ENCODE results near the gene ATRN.

Gene ATRN

GRCh38 chr20:3658019-3658715 is 187.3 kb downstream of the ATRN start:
- DNase-seq (ENCODE audit: low read depth, low spot score), result no peak

GRCh38 chr20:3658716-3659491 is 188.1 kb downstream of the ATRN start:
- DNase-seq (ENCODE audit: low read depth, low spot score), result no peak

GRCh38 chr20:3659492-3660261 is 188.9 kb downstream of the ATRN start:
- DNase-seq (ENCODE audit: low read depth, low spot score), result no peak

DNA sequence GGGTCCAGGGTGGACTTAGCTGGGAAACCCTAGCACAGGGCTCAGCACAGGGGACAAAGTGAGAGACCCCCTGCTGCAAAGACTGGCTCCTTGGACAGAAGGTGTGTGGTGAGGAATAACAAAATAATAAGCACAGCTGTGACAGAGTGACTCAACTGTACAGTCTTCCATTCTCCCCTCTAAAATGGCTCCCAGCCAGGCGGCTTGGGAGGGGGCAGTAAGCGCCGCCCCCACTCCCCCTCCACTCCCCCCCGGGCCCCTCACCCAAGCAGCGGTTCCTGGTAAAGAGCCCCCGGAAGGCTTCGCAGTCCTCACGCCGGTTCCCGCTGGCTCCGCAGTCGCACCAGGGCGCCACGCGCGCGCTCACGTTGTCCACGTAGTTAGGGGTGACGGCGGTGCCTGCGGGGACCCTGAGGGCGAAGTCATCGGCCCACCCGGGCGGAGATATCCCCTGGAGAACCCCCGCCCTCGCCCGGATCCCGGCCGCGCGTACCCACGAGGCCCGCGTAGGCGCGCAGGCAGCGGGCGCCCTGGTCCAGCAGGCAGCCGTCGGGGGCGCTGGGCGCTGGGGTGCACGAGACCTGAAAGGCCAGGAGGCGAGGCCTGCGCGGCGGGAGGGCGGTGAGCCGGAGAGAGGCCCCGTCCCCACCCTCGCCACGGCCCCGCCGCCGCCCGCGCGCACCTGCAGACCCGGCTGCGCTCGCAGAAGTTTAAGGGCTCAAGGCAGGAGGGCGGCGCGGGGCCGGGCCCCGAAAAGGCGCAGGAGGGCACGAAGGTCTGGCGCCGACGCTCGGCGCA is 189.6 kb downstream of the ATRN start:
- DNase-seq (ENCODE audit: low read depth, low spot score), result no peak

GRCh38 chr20:3661060-3661813 is 190.4 kb downstream of the ATRN start:
- no peak for DNase-seq (ENCODE audit: low read depth, low spot score)

GRCh38 chr20:3661814-3662665 is 191.2 kb downstream of the ATRN start:
- DNase-seq (ENCODE audit: low read depth, low spot score), result no peak

DNA sequence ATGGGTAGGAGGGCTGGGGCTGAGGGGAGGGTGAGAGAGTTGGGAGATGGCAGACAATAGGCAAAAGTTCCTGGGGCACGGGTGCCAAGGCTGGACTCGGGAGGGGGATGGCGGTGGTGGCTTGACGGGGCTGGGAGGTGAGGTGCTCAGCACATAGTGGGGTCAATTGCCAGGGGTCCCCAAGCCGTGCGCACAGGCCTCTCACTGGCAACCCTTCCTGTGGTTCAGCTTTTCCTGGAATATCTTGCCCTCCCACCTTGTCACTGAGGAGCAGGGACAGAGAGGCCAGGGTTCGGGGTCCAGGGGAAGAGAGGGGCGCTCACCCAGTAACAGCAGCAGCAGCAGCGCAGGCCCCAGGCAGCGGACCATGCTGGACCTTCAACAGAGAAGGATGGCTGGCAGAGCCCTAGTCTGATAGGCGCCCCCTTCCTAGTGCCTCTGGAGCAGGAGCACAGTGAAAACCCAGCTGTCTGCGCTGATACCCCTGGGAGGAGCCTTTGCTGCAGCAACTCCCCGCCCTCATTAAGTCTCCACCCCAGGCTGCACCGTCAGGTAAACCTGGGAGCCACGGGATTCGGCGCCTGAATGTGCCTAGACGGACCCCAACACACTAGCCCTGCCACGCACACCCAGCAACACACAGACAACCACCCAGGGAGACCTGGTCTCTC is 192.3 kb downstream of the ATRN start, which contains the start of gene GFRA4:
TSS of gene GFRA4 (minus strand) at position 369 of the 671 bp plus-strand sequence. CDS start at position 369, 0 bp downstream.
- no peak for DNase-seq (ENCODE audit: low read depth, low spot score)

DNA sequence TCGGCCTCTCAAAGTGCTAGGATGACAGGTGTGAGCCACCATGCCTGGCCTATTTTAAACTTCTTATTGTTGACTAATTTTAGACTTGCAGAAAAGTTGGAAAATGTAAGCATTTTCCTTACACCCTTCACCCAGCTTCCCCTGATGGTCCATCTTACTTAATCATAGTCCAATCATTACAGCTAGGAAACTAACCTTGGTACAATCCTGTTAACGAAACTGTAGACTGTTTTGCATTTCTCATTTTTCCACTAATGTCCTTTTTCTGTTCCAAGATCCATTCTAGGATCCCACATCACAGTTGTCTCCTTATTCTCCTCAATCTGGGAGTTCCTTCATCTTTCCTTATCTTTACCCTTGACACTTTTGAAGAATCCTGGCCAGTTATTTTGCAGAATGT is 193.0 kb downstream of the ATRN start:
- no peak for DNase-seq (ENCODE audit: low read depth, low spot score)

DNA sequence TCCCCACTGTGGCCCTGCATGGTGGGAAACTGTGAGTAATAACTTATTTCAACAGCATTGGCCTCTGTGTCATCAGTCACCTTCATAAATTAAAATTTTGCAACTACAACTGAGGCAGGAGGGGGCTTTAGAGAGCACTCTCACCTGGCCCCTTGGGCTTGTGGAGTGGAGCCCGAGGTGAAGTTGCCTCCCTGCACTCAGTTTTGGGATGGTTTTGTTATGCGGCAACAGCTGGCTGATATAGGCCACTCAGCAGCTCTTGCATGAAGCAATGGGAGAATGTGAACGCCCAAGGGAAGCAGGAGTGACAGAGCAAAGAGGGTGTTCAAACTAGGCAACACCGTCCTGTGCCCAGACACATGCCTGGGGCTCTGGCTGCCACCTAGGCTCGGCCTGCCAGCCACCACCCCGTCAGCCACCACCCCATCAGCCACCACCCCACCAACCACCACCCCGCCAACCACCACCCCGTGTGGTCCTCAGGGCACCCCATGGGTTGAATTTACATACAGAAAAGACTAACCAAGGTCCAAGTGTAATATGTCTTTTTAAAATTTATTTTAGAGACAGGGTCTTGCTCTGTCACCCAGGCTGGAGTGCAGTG is 196.7 kb downstream of the ATRN start:
- DNase-seq (ENCODE audit: low read depth, low spot score), result no peak

DNA sequence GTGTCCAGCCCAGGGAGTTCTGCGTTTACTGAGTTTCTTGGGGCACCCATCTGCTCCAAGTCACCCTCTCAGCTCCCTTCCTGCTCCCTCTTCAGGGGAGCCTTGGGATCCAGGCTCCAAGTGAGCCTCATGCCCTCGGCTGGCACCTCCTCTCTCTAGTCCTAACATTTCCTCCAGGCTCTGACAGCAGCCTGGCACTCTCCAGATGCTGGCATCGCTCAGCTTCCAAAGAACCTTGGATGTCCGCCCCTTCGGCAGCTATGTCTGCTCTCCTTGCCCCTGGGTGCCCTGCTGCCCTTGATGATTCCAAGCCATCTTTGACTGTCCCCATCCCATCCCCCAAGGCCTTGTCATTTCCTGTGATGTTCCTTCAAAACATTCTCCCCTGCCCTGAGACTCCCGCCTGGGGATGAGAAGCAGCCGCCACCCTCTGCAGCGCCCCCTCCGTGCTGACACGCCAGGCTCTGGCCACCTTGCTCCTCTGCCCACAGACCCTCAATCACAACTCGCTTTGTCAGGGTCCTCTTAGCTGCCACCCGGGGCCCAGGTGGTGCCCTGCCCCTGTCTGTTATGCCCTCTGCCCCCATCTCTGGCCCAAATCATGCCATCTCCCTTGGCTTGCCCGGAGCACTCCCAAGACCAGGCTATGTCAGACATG is 199.0 kb downstream of the ATRN start:
- DNase-seq (ENCODE audit: low read depth, low spot score), result no peak

DNA sequence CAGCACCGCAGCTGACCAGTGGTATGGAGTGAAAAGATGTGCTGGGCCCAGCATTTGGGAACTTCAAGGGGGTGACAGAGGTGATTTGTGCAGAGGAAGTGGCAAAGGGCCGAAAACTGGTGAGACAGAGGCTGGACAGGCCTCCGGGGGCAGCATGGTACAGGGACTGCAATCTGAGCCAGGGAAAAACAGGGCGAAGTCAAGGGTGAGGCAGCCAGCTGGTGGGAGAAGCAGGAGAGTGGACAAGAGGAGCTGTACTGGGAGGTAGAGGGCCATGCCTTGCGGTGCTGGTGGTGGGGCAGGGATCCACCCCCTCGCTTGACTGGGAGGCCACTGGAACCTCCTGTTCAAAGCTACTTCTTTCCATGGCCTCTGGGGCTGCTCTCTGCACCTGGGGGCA is 199.7 kb downstream of the ATRN start:
- no peak for DNase-seq (ENCODE audit: low read depth, low spot score)

DNA sequence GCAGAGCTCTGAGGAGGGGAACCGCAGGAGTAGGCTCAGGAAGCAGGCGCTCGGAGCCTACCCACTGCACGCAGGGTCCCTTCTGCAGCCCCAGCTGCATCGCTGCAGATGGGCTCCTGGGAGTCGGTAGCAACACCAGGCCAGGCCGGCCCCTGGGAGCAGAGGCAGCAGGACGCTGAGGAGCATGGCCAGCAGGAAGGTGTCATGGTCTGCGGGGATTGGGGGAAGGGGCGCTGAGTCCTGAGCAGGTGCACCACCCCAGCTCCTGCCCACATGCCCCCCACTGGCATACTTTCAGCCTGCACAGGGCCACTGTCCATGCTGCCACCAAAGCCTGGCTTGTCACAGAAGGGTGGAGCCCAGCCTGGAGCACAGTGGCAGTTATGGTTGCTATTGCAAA is 200.1 kb downstream of the ATRN start:
- no peak for DNase-seq (ENCODE audit: low read depth, low spot score)

DNA sequence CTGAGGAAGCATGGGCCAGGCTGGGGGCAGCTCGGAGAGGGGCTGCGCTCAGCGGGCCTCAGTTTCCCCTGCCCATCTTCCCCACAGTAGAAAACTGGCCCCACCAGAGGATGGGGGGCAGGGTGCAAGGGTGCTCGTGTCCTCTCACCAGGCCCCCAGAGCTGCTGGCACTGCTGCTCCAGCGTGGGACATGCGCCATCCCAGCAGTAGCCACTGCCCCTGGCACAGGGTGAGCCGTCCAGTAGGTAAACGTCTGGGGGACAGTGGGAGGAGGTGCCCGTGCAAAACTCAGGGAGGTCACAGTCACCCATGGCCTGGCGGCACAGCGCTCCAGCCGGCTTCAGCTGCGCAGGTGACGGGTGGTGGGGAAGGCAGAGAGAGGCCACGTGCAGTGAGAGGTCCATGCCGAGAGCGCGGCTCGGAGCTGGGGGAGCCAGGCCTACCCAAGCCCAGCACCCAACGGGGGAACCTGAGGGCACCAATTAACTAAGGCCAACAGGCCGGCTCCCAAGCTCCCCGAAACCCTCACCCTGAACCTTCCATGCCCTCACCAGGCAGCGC is 201.2 kb downstream of the ATRN start:
- DNase-seq (ENCODE audit: low read depth, low spot score), result no peak

DNA sequence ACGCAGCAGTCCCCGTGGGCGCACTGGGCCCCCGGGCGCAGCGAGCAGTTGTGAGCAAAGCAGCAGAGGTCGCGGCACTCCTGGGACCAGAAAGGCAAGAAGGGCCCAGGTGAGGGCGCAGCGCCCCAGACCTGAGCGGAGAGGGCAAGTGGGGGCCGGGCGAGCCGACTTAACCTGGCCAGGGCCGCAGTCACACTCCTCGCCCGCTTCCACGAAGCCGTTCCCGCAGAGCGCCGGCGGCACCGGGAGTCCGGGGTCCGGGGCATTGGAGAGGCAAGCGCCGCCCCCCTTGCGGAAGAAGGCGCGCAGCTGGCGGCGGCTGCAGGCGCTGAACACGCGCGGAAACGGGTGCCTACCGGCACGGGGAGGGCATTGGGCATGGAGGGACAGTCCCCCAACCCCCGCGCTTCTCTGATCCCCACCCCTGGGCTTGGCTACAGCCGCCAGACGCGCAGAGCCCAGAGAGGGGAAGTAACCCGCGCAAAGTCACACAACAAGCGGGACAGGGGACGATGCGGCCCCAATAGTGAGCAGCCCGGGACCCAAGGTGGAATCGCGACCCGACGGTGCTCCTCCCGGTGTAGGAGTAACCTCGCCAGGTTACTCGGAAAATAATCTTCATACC is 201.8 kb downstream of the ATRN start:
- DNase-seq (ENCODE audit: low read depth, low spot score), result peak; percentile 11

GRCh38 chr20:3673221-3674070 is 202.6 kb downstream of the ATRN start:
- no peak for DNase-seq (ENCODE audit: low read depth, low spot score)

DNA sequence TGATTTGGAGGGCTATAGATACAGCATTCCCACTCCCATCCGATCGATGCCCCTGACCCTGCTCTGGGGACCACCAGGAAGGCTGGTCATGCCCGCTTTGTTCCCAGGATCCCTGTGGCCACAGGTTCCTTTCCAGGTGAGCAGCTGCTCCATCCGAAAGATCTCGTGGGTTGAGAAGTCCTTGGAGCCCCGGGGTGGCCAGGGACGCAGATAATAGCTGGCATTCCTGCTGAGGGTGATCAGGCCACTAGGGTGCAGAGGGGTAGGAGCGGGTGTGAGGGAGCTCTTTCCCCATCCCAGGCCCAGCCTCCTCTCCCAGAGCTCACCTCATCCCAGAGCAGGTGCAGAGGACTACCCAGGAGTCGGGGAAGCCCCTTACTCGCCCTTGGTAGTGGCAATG is 203.6 kb downstream of the ATRN start:
- no peak for DNase-seq (ENCODE audit: low read depth, low spot score)

Measured in astrocyte of the hippocampus (primary cell).